H9 (cell line): ENCODE data around the gene ATG101. TPM values are rescaled to one million over a fixed set of nuclear protein-coding genes. Genes with fewer than 3 reads are reported as not detected.

ENCODE experiments used
- DNase-seq: peaks from one replicate; pipeline ENCODE4 v3.0.0-alpha.2; 2017
- H2AFZ ChIP-seq: one replicate; pipeline ENCODE4 v1.6.1; 2013; ENCODE audit warnings: mild to moderate bottlenecking, low read length, control low read depth, moderate library complexity
- H2AK5ac ChIP-seq: 2 replicates; pipeline ENCODE4 v1.6.1; 2013; ENCODE audit warnings: low read length, control low read depth, mixed read lengths; ENCODE audit not compliant: insufficient read length
- H2BK120ac ChIP-seq: one replicate; pipeline ENCODE4 v1.6.1; 2013; ENCODE audit warnings: low read depth, mild to moderate bottlenecking, low read length, control low read depth, inconsistent platforms; ENCODE audit not compliant: poor library complexity, severe bottlenecking
- H2BK12ac ChIP-seq: 2 replicates; pipeline ENCODE4 v1.6.1; 2013; ENCODE audit warnings: low read length, control low read depth, mixed read lengths, low read depth; ENCODE audit not compliant: insufficient read length
- H2BK15ac ChIP-seq: 2 replicates; pipeline ENCODE4 v1.6.1; 2013; ENCODE audit warnings: low read depth, low read length, control low read depth
- H2BK20ac ChIP-seq: one replicate; pipeline ENCODE4 v1.6.1; 2013; ENCODE audit warnings: low read depth, mild to moderate bottlenecking, low read length, control low read depth, inconsistent platforms; ENCODE audit not compliant: poor library complexity, severe bottlenecking
- H2BK5ac ChIP-seq: 2 replicates; pipeline ENCODE4 v1.6.1; 2013; ENCODE audit warnings: low read length, control low read depth, mixed read lengths; ENCODE audit not compliant: insufficient read length
- H3K14ac ChIP-seq: 2 replicates; pipeline ENCODE4 v1.6.1; 2013; ENCODE audit warnings: low read length, control low read depth; ENCODE audit not compliant: insufficient read depth
- H3K18ac ChIP-seq: 2 replicates; pipeline ENCODE4 v1.6.1; 2013; ENCODE audit warnings: low read depth, mild to moderate bottlenecking, mixed read lengths, low read length, control low read depth; ENCODE audit not compliant: insufficient read length
- H3K23ac ChIP-seq: 2 replicates; pipeline ENCODE4 v1.6.1; 2013; ENCODE audit warnings: low read length, control low read depth, mixed read lengths, low read depth; ENCODE audit not compliant: insufficient read length
- H3K23me2 ChIP-seq: 2 replicates; pipeline ENCODE4 v1.6.1; 2013; ENCODE audit warnings: low read depth, mild to moderate bottlenecking, mixed read lengths, low read length, control low read depth; ENCODE audit not compliant: insufficient read length, poor library complexity, severe bottlenecking
- H3K27ac ChIP-seq: 2 replicates; pipeline ENCODE4 v1.5.1; 2013; ENCODE audit warnings: low read length, control low read depth, mixed read lengths, low read depth; ENCODE audit not compliant: insufficient read length
- H3K27me3 ChIP-seq: 2 replicates; pipeline ENCODE4 v1.6.1; 2013; ENCODE audit warnings: low read length, control low read depth, inconsistent platforms; ENCODE audit not compliant: insufficient read depth
- H3K4ac ChIP-seq: 2 replicates; pipeline ENCODE4 v1.6.1; 2013; ENCODE audit warnings: low read depth, mild to moderate bottlenecking, control low read depth, inconsistent platforms, low read length, moderate library complexity
- H3K4me1 ChIP-seq: 2 replicates; pipeline ENCODE4 v1.6.1; 2013; ENCODE audit warnings: low read length, control low read depth, inconsistent platforms; ENCODE audit not compliant: insufficient read depth
- H3K4me2 ChIP-seq: 2 replicates; pipeline ENCODE4 v1.6.1; 2013; ENCODE audit warnings: low read length, control low read depth, mixed read lengths; ENCODE audit not compliant: insufficient read length, insufficient read depth
- H3K56ac ChIP-seq: 2 replicates; pipeline ENCODE4 v1.6.1; 2013; ENCODE audit warnings: low read depth, mild to moderate bottlenecking, mixed read lengths, low read length, control low read depth; ENCODE audit not compliant: insufficient read length
- H3K79me1 ChIP-seq: 2 replicates; pipeline ENCODE4 v1.6.1; 2013; ENCODE audit warnings: low read depth, mild to moderate bottlenecking, moderate library complexity, low read length, control low read depth, inconsistent platforms; ENCODE audit not compliant: insufficient read depth, poor library complexity, severe bottlenecking
- H3K79me2 ChIP-seq: 2 replicates; pipeline ENCODE4 v1.6.1; 2013; ENCODE audit warnings: low read length, control low read depth, inconsistent platforms; ENCODE audit not compliant: insufficient read depth
- H3K9ac ChIP-seq: 2 replicates; pipeline ENCODE4 v1.6.1; 2013; ENCODE audit warnings: low read length, control low read depth, mixed read lengths; ENCODE audit not compliant: insufficient read length; ENCODE audit errors: extremely low read depth
- H3K9me3 ChIP-seq: one replicate; pipeline ENCODE4 v1.6.1; 2013; ENCODE audit warnings: low read depth, low read length, inconsistent platforms; ENCODE audit not compliant: control insufficient read depth
- H3T11ph ChIP-seq: one replicate; pipeline ENCODE4 v1.6.1; 2013; ENCODE audit warnings: mild to moderate bottlenecking, low read length, control low read depth, inconsistent platforms
- H4K20me1 ChIP-seq: one replicate; pipeline ENCODE4 v1.6.1; 2013; ENCODE audit not compliant: control insufficient read depth, insufficient read length, insufficient read depth
- H4K5ac ChIP-seq: 2 replicates; pipeline ENCODE4 v1.6.1; 2013; ENCODE audit warnings: low read depth, mild to moderate bottlenecking, mixed read lengths, low read length, control low read depth; ENCODE audit not compliant: insufficient read length
- H4K8ac ChIP-seq: replicated peaks from 2 replicates; pipeline ENCODE4 v1.6.1; 2013; ENCODE audit warnings: low read length, control low read depth, mixed read lengths, low read depth; ENCODE audit not compliant: insufficient read length
- H4K91ac ChIP-seq: 2 replicates; pipeline ENCODE4 v1.6.1; 2013; ENCODE audit warnings: low read depth, mild to moderate bottlenecking, moderate library complexity, mixed read lengths, low read length, control low read depth; ENCODE audit not compliant: insufficient read length
- H3K27ac Mint-ChIP-seq, 3 experiments: 2 replicates in 2 of 3; 3 replicates in 1 of 3; pipeline ENCODE4 v1.8.0; 2020 to 2021; ENCODE audit warnings: mixed read lengths in 3 of 3, mild to moderate bottlenecking in 1 of 3, moderate library complexity in 1 of 3
- H3K27me3 Mint-ChIP-seq: 2 replicates; pipeline ENCODE4 v1.8.0; 2021; ENCODE audit warnings: low read depth, mild to moderate bottlenecking, moderate library complexity, mixed read lengths
- H3K36me3 Mint-ChIP-seq, 3 experiments: 2 replicates in 2 of 3; 3 replicates in 1 of 3; pipeline ENCODE4 v1.8.0; 2020 to 2021; ENCODE audit warnings: low read depth in 3 of 3, mixed read lengths in 3 of 3; ENCODE audit not compliant: insufficient read depth in 1 of 3
- H3K4me1 Mint-ChIP-seq, 2 experiments: 2 replicates each; pipeline ENCODE4 v1.8.0; 2020; ENCODE audit warnings: mixed read lengths in 2 of 2
- H3K4me3 Mint-ChIP-seq, 2 experiments: 2 replicates in 1 of 2; 3 replicates in 1 of 2; pipeline ENCODE4 v1.8.0; 2020 to 2021; ENCODE audit warnings: mild to moderate bottlenecking in 2 of 2, mixed read lengths in 2 of 2, moderate library complexity in 1 of 2
- H3K9me3 Mint-ChIP-seq, 2 experiments: 2 replicates in 1 of 2; 3 replicates in 1 of 2; pipeline ENCODE4 v1.8.0; 2020; ENCODE audit warnings: mild to moderate bottlenecking in 2 of 2, mixed read lengths in 2 of 2, moderate library complexity in 1 of 2
- CTCF ChIP-seq: fragments of 200-600 bp; sonication (generic); conservative IDR thresholded peaks from 3 replicates; pipeline ENCODE4 v1.8.0; 2021; ENCODE audit warnings: antibody characterized with exemption, mild to moderate bottlenecking
- WGBS: extraction: QIAGEN DNeasy Blood & Tissue Kit; methylation state at CpG from one replicate; pipeline ENCODE4 v1.1.7; 2013; ENCODE audit warnings: missing lambda C conversion rate, low lambda C conversion rate, mixed read lengths; ENCODE audit not compliant: insufficient read length; ENCODE audit errors: extremely low coverage; 5-methylcytosine and 5-hydroxymethylcytosine counted together
- total RNA-seq: library from RNA; stranded (reverse); gene quantifications from 2 replicates; pipeline ENCODE4 v1.2.1, GENCODE V29; 2021

ATG101 gene
- total RNA-seq, 1 experiment from 2014 or later = 58.3 TPM

DNA sequence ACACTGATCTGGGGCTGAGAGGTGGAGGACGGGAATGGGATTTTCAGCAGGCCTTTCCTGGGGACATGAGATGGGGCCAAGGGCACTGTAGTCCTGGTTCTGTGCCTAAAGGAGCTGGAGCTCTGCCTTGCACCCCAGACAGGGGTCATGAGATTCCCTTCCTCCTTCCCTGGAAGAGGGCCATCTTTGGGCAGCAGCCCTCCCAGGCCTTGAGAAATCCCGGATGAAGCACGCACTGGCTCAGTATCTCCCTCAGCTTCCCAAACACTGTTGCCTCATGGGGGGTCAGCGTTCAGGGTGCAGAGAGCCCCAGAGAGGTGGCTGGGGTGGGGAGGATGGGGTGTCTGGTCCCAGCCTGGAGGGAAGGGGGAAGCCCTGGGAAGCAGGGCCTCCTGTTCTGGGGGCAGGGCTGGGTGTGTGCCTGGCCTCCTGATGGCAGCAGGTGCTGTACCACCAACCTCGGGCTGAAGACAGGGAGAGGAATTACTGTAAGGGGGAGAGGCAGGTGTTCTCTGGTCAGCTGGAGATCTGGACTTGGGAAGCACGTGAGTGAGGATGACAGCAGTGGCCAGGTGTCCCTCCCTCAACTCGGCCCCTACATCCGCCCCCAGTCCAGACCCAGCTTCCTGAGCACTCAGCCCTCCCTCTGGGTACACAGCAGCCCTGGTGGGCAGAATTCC lies 26.9 kb upstream of the ATG101 start:
- no peaks in the 10 kb centered on the region for H3K27me3 ChIP-seq
- no peak overlapping the region for H4K91ac ChIP-seq
- H3K23ac ChIP-seq = no peak overlapping the region
- Mint-ChIP-seq H3K36me3 (peaks cover 7 to 20% (median 9%) of the 10 kb centered on the region in 3 experiments), H3K4me1 (peaks cover 8 to 19% of the 10 kb centered on the region in 2 experiments), H3K27me3 (peaks cover 10% of the 10 kb centered on the region), H3K4me3 (no peak overlapping the region), H3K9me3 (no peaks in the 10 kb centered on the region), H3K27ac (no peak overlapping the region)
- no peak overlapping the region for H2BK5ac ChIP-seq
- H3K56ac ChIP-seq = no peak overlapping the region
- H3K79me2 ChIP-seq = peaks cover 2% of the 10 kb centered on the region; the same call in 1 of the 2 replicates
- H3K18ac ChIP-seq = no peak overlapping the region
- H3K4me1 ChIP-seq = no peaks in the 10 kb centered on the region
- no peak overlapping the region for H2BK120ac ChIP-seq
- no peak for TF ChIP-seq CTCF
- no peak overlapping the region for H2BK20ac ChIP-seq
- H2BK12ac ChIP-seq = no peak overlapping the region
- H3K27ac ChIP-seq = no peak overlapping the region
- H3K4ac ChIP-seq = no peak overlapping the region
- DNase-seq = no peak
- H2AFZ ChIP-seq = no peak overlapping the region
- no peak overlapping the region for H3K9ac ChIP-seq
- WGBS = no CpG with 5 or more reads among the region's 8 CpGs
- no peak overlapping the region for H4K5ac ChIP-seq
- no peak overlapping the region for H3K4me2 ChIP-seq
- peaks cover 2% of the 10 kb centered on the region for H4K20me1 ChIP-seq
- H3K79me1 ChIP-seq = no peaks in the 10 kb centered on the region
- no peak overlapping the region for H3T11ph ChIP-seq
- no peaks in the 10 kb centered on the region for H3K23me2 ChIP-seq
- H2AK5ac ChIP-seq = no peak overlapping the region
- H2BK15ac ChIP-seq = no peak overlapping the region
- no peak overlapping the region for H3K14ac ChIP-seq
- H4K8ac ChIP-seq = no peak overlapping the region
- no peaks in the 10 kb centered on the region for H3K9me3 ChIP-seq
